SH-SY5Y (cell line): ENCODE measurements around the gene SOX4.
A peak's percentile ranks its signal among the peaks of the same experiment; 100 is the strongest.

Source experiments
- GATA2 ChIP-seq: IDR thresholded peaks from 2 replicates; pipeline ENCODE4 v1.6.1; 2011; ENCODE audit warnings: mild to moderate bottlenecking, low read depth, low read length
- GATA3 ChIP-seq: IDR thresholded peaks from 2 replicates; pipeline ENCODE4 v1.6.1; 2011; ENCODE audit warnings: low read depth, mild to moderate bottlenecking, low read length, moderate library complexity

SOX4 gene

DNA sequence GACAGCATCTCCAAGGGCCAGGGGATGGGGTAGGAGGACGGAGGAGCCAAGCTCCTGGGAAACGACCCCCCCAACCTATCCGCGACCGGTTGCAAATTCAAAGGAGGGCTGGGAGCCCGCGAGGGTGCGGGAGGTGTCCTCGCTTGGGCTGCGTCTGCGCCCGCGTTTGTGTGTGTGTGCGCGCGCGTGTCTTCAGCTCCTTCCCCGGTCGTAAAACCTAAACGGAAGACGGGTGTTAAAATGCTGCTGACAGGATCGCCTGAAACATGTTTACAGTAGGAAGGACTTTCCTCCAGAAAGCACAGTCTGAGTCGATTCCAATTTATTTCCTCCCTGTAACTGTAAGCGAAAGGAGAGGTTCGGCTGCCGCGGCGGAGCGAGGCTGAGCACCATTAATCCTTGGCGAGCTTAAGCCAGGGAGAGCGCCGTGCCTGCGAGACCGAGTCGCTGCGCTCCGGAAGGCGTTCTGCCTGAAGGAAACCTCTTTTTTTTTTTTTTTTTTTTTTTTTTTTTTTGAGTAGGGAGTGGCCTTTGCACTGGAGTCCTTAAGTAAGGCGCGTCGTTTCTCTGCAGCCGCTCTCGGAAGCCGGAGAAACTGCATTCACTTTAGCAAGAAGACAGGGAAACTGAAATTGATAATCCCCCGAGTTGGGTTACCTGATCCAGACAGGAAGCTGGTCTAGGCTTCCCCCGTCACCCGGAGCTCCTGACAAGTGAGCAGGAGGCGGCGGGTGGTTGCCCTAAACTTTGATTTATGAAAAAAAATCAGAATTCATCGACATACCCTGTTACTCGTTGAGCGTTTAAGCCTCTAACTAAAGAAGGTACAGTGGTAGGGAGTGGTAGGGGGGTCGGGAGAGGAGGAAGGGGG is 4.8 kb upstream of the SOX4 start:
- no peak for TF ChIP-seq GATA3
- no peak for TF ChIP-seq GATA2

- TF ChIP-seq GATA3 (no peak), GATA2 (0 out of 2 replicates have a peak, but pooled peaks have one; percentile 5)
Observed at GRCh38 chr6:21589352-21590345, 3.9 kb upstream of the SOX4 start.

GRCh38 chr6:21590346-21590745 is 3.2 kb upstream of the SOX4 start:
- no peak for TF ChIP-seq GATA2
- no peak for TF ChIP-seq GATA3

DNA sequence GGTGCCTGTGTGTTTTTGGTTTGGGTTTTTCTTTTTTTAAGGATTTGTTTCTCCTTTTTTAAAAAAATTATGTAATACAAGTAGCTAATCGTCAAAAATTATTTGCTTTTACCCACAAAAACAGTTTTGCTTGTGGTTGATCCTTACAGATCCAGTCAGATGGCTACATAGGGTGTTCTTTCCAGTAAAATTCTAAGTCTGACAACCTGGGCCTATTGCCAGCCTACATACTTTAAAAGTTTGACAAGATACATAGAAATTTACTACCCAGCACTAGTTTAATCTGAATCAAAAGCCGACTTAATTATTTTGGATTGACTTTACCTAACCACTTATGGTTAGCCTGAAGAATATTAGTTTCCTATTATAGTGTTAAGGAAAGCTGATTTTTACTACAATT is 2.1 kb upstream of the SOX4 start:
- TF ChIP-seq GATA2 (no peak), GATA3 (no peak)

DNA sequence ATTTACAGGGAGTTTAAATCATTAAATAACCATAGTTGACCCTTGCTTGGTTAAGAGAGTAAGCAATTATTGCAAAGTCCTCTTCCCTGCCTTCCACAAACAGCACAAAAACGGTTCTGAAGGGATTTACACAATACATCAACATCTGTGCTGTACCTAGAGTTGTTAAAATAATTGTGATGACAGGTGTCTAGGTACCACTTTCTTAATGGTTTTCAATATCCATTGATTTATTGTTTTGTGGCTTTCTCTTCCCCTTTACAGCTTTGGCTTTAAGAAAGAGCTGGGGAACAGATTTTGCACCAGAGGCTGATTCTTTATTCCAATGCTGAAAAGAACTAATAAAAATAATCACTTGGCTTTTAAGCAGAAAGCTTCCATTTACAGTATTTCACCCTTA is 598 bp upstream of the SOX4 start:
- TF ChIP-seq GATA2 (no peak), GATA3 (no peak)

- no peak for TF ChIP-seq GATA2
Observed at GRCh38 chr6:21593927-21594415, 420 bp downstream of the SOX4 start.

DNA sequence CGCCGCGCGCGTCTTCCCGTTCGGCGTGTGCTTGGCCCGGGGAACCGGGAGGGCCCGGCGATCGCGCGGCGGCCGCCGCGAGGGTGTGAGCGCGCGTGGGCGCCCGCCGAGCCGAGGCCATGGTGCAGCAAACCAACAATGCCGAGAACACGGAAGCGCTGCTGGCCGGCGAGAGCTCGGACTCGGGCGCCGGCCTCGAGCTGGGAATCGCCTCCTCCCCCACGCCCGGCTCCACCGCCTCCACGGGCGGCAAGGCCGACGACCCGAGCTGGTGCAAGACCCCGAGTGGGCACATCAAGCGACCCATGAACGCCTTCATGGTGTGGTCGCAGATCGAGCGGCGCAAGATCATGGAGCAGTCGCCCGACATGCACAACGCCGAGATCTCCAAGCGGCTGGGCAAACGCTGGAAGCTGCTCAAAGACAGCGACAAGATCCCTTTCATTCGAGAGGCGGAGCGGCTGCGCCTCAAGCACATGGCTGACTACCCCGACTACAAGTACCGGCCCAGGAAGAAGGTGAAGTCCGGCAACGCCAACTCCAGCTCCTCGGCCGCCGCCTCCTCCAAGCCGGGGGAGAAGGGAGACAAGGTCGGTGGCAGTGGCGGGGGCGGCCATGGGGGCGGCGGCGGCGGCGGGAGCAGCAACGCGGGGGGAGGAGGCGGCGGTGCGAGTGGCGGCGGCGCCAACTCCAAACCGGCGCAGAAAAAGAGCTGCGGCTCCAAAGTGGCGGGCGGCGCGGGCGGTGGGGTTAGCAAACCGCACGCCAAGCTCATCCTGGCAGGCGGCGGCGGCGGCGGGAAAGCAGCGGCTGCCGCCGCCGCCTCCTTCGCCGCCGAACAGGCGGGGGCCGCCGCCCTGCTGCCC is 1.1 kb downstream of the SOX4 start:
- no peak for TF ChIP-seq GATA3
- no peak for TF ChIP-seq GATA2

DNA sequence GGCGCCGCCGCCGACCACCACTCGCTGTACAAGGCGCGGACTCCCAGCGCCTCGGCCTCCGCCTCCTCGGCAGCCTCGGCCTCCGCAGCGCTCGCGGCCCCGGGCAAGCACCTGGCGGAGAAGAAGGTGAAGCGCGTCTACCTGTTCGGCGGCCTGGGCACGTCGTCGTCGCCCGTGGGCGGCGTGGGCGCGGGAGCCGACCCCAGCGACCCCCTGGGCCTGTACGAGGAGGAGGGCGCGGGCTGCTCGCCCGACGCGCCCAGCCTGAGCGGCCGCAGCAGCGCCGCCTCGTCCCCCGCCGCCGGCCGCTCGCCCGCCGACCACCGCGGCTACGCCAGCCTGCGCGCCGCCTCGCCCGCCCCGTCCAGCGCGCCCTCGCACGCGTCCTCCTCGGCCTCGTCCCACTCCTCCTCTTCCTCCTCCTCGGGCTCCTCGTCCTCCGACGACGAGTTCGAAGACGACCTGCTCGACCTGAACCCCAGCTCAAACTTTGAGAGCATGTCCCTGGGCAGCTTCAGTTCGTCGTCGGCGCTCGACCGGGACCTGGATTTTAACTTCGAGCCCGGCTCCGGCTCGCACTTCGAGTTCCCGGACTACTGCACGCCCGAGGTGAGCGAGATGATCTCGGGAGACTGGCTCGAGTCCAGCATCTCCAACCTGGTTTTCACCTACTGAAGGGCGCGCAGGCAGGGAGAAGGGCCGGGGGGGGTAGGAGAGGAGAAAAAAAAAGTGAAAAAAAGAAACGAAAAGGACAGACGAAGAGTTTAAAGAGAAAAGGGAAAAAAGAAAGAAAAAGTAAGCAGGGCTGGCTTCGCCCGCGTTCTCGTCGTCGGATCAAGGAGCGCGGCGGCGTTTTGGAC is 2.0 kb downstream of the SOX4 start:
- no peak for TF ChIP-seq GATA3
- no peak for TF ChIP-seq GATA2

- TF ChIP-seq GATA3: no peak
- TF ChIP-seq GATA2: no peak
Observed at GRCh38 chr6:21596145-21596948, 2.8 kb downstream of the SOX4 start.

- TF ChIP-seq GATA2 (no peak), GATA3 (no peak)
Observed at GRCh38 chr6:21596949-21597682, 3.6 kb downstream of the SOX4 start.

DNA sequence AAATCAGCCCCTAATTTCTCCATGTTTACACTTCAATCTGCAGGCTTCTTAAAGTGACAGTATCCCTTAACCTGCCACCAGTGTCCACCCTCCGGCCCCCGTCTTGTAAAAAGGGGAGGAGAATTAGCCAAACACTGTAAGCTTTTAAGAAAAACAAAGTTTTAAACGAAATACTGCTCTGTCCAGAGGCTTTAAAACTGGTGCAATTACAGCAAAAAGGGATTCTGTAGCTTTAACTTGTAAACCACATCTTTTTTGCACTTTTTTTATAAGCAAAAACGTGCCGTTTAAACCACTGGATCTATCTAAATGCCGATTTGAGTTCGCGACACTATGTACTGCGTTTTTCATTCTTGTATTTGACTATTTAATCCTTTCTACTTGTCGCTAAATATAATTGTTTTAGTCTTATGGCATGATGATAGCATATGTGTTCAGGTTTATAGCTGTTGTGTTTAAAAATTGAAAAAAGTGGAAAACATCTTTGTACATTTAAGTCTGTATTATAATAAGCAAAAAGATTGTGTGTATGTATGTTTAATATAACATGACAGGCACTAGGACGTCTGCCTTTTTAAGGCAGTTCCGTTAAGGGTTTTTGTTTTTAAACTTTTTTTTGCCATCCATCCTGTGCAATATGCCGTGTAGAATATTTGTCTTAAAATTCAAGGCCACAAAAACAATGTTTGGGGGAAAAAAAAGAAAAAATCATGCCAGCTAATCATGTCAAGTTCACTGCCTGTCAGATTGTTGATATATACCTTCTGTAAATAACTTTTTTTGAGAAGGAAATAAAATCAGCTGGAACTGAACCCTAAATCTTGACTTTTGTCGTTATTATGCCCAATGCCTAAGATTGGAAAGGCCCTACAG is 4.5 kb downstream of the SOX4 start:
- TF ChIP-seq GATA3 (no peak), GATA2 (no peak)
